ENCODE measurements around the gene CPNE4.

Gene CPNE4

GRCh38 chr3:131880948-131881347 lies 153.9 kb downstream of the CPNE4 start:
- no peak for DNase-seq (ENCODE audit: low read depth)

- DNase-seq (ENCODE audit: low read depth): no peak
Measured at GRCh38 chr3:131868203-131868602, 166.6 kb downstream of the CPNE4 start.

GRCh38 chr3:131856171-131856570 lies 178.6 kb downstream of the CPNE4 start:
- no peak for DNase-seq (ENCODE audit: low read depth)

- DNase-seq (ENCODE audit: low read depth): no peak
Measured at GRCh38 chr3:131850223-131850622, 184.6 kb downstream of the CPNE4 start.

GRCh38 chr3:131849616-131850015 lies 185.2 kb downstream of the CPNE4 start:
- DNase-seq (ENCODE audit: low read depth): no peak

GRCh38 chr3:131847966-131848510 lies 186.8 kb downstream of the CPNE4 start:
- DNase-seq (ENCODE audit: low read depth): no peak

GRCh38 chr3:131846296-131846924 lies 188.4 kb downstream of the CPNE4 start:
- no peak for DNase-seq (ENCODE audit: low read depth)

- no peak for DNase-seq (ENCODE audit: low read depth)
Measured at GRCh38 chr3:131843174-131843573, 191.6 kb downstream of the CPNE4 start.

- no peak for DNase-seq (ENCODE audit: low read depth)
Measured at GRCh38 chr3:131840156-131840797, 194.5 kb downstream of the CPNE4 start.

- no peak for DNase-seq (ENCODE audit: low read depth)
Measured at GRCh38 chr3:131835906-131836305, 198.9 kb downstream of the CPNE4 start.

GRCh38 chr3:131831608-131832007 lies 203.2 kb downstream of the CPNE4 start:
- no peak for DNase-seq (ENCODE audit: low read depth)

- DNase-seq (ENCODE audit: low read depth): no peak
Measured at GRCh38 chr3:131821191-131821762, 213.5 kb downstream of the CPNE4 start.

- no peak for DNase-seq (ENCODE audit: low read depth)
Measured at GRCh38 chr3:131819381-131820055, 215.3 kb downstream of the CPNE4 start.

GRCh38 chr3:131812433-131812832 lies 222.4 kb downstream of the CPNE4 start:
- DNase-seq (ENCODE audit: low read depth): no peak

GRCh38 chr3:131811481-131811880 lies 223.3 kb downstream of the CPNE4 start:
- DNase-seq (ENCODE audit: low read depth): no peak

- no peak for DNase-seq (ENCODE audit: low read depth)
Measured at GRCh38 chr3:131807822-131808221, 227.0 kb downstream of the CPNE4 start.

- DNase-seq (ENCODE audit: low read depth): no peak
Measured at GRCh38 chr3:131806736-131807135, 228.1 kb downstream of the CPNE4 start.

GRCh38 chr3:131804565-131805133 lies 230.2 kb downstream of the CPNE4 start:
- no peak for DNase-seq (ENCODE audit: low read depth)

- no peak for DNase-seq (ENCODE audit: low read depth)
Measured at GRCh38 chr3:131803113-131803512, 231.7 kb downstream of the CPNE4 start.

GRCh38 chr3:131802029-131802428 lies 232.8 kb downstream of the CPNE4 start:
- no peak for DNase-seq (ENCODE audit: low read depth)

GRCh38 chr3:131801566-131801965 lies 233.2 kb downstream of the CPNE4 start:
- DNase-seq (ENCODE audit: low read depth): no peak

GRCh38 chr3:131797776-131798175 lies 237.0 kb downstream of the CPNE4 start:
- DNase-seq (ENCODE audit: low read depth): no peak

Measured in activated T-cell treated with anti-CD3 and anti-CD28 coated beads for 24 hours (primary cell).